ENCODE measurements around the gene RAP1A.

GRCh38 chr1:111605576-111605975, 14.0 kb upstream of the RAP1A start:
- TF ChIP-seq CTCF (IDR thresholded peaks at IDR 0.05 in 4 of 5, conservative IDR thresholded peaks at IDR 0.05 in 1 of 5) (no peak), POLR2A (IDR thresholded peaks at IDR 0.05) (no peak)

Data from gastrocnemius medialis (tissue), 4 donors.